Upper lobe of left lung (tissue), 4 donors: Measurements from ENCODE around the gene CAPN7.

Experiments used
- POLR2A ChIP-seq, 4 donors: fragments of 450-650 bp; IDR thresholded peaks; one replicate each; pipeline ENCODE4 v1.5.1; 2016 to 2017; ENCODE audit warnings: antibody characterized with exemption in 4 of 4, mild to moderate bottlenecking in 2 of 4
- TF ChIP-seq, protein P1 (sequence below), 6 experiments: fragments of 450-650 bp in 4 of 6; fragments of 200-600 bp in 2 of 6; sonication (generic) in 2 of 6; IDR thresholded peaks; one replicate each; pipeline ENCODE4 v1.5.1; 2016 to 2019; ENCODE audit warnings: antibody characterized with exemption in 6 of 6

DNA sequence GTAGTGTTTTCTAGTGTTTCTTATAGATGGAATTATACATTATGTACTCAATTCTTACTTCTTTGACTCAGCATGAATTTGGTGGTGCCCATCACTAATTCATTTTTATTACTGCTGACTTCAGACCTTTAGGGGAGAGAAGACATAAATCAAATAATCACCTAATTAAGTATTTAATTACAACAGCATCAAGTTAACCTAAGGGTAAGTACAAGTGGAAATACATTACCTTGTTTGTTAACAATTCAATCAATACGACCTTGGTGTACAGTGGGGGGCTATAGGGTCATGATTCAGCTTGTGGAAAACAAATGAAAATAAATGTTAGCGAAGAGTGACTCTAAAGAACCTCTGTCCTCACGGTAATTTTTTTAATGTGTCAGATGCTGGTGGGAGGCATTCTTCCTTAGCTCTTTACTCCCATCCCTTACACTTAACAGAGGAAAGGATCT is 538 bp upstream of the CAPN7 start:
- TF ChIP-seq POLR2A (IDR thresholded peaks at IDR 0.05), result no peak
- TF ChIP-seq, protein P1, sequence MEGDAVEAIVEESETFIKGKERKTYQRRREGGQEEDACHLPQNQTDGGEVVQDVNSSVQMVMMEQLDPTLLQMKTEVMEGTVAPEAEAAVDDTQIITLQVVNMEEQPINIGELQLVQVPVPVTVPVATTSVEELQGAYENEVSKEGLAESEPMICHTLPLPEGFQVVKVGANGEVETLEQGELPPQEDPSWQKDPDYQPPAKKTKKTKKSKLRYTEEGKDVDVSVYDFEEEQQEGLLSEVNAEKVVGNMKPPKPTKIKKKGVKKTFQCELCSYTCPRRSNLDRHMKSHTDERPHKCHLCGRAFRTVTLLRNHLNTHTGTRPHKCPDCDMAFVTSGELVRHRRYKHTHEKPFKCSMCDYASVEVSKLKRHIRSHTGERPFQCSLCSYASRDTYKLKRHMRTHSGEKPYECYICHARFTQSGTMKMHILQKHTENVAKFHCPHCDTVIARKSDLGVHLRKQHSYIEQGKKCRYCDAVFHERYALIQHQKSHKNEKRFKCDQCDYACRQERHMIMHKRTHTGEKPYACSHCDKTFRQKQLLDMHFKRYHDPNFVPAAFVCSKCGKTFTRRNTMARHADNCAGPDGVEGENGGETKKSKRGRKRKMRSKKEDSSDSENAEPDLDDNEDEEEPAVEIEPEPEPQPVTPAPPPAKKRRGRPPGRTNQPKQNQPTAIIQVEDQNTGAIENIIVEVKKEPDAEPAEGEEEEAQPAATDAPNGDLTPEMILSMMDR (IDR thresholded peaks at IDR 0.05), result no peak
